ENCODE results near the gene ZNF267. TPM values are rescaled to one million over a fixed set of nuclear protein-coding genes. Genes with fewer than 3 reads are reported as not detected.
"Not testable (repeated sequence)": the region's sequence is repeated elsewhere in the genome, so short reads cannot be mapped to it uniquely, and the experiment has no call there.

The ZNF267 gene
- total RNA-seq, 1 donor from 2014 or later = 4.2 TPM

GRCh38 chr16:31877876-31878642, 4.5 kb downstream of the ZNF267 start:
- Histone ChIP-seq H3K27ac (ENCODE audit: low read depth, low read length) (peak overlapping the region; percentile 9), H3K4me1 (ENCODE audit: control insufficient read depth in 3 of 3, insufficient read depth in 3 of 3, low read length in 3 of 3) (peaks cover 17 to 33% (median 21%) of the 10 kb centered on the region in 3 donors), H3K36me3 (ENCODE audit: control insufficient read depth in 3 of 3, insufficient read depth in 3 of 3, low read length in 3 of 3) (peaks cover 0 to 3% (median 0%) of the 10 kb centered on the region in 3 donors), H3K9ac (ENCODE audit: low read depth in 1 of 3, low read length in 3 of 3) (no peak overlapping the region), H3K4me3 (ENCODE audit: low read length in 3 of 3) (no peak overlapping the region), H3K27me3 (ENCODE audit: control insufficient read depth in 3 of 3, insufficient read depth in 3 of 3, low read length in 3 of 3) (no peaks in the 10 kb centered on the region), H3K9me3 (ENCODE audit: control insufficient read depth in 3 of 3, low read length in 3 of 3) (no peaks in the 10 kb centered on the region)

GRCh38 chr16:31879937-31880321, 6.3 kb downstream of the ZNF267 start:
- Histone ChIP-seq H3K27ac (ENCODE audit: low read depth, low read length) (peak overlapping the region; percentile 12), H3K4me1 (ENCODE audit: control insufficient read depth in 3 of 3, insufficient read depth in 3 of 3, low read length in 3 of 3) (peaks cover 6 to 19% (median 14%) of the 10 kb centered on the region in 3 donors), H3K9me3 (ENCODE audit: control insufficient read depth in 3 of 3, low read length in 3 of 3) (no peaks in the 10 kb centered on the region), H3K36me3 (ENCODE audit: control insufficient read depth in 3 of 3, insufficient read depth in 3 of 3, low read length in 3 of 3) (peaks cover 0 to 3% (median 0%) of the 10 kb centered on the region in 3 donors), H3K9ac (ENCODE audit: low read depth in 1 of 3, low read length in 3 of 3) (no peak overlapping the region), H3K4me3 (ENCODE audit: low read length in 3 of 3) (no peak overlapping the region), H3K27me3 (ENCODE audit: control insufficient read depth in 3 of 3, insufficient read depth in 3 of 3, low read length in 3 of 3) (no peaks in the 10 kb centered on the region)

GRCh38 chr16:31880322-31880979, 6.8 kb downstream of the ZNF267 start:
- Histone ChIP-seq H3K9ac (ENCODE audit: low read depth in 1 of 3, low read length in 3 of 3) (no peak overlapping the region), H3K4me1 (ENCODE audit: control insufficient read depth in 3 of 3, insufficient read depth in 3 of 3, low read length in 3 of 3) (peaks cover 1 to 13% (median 9%) of the 10 kb centered on the region in 3 donors), H3K27me3 (ENCODE audit: control insufficient read depth in 3 of 3, insufficient read depth in 3 of 3, low read length in 3 of 3) (no peaks in the 10 kb centered on the region), H3K36me3 (ENCODE audit: control insufficient read depth in 3 of 3, insufficient read depth in 3 of 3, low read length in 3 of 3) (peaks cover 3 to 5% (median 3%) of the 10 kb centered on the region in 3 donors), H3K27ac (ENCODE audit: low read depth, low read length) (peak overlapping the region; percentile 12), H3K4me3 (ENCODE audit: low read length in 3 of 3) (no peak overlapping the region), H3K9me3 (ENCODE audit: control insufficient read depth in 3 of 3, low read length in 3 of 3) (no peaks in the 10 kb centered on the region)

- H3K4me1 ChIP-seq (ENCODE audit: control insufficient read depth in 3 of 3, insufficient read depth in 3 of 3, low read length in 3 of 3) = no peaks in the 10 kb centered on the region
- no peak overlapping the region for H3K9ac ChIP-seq (ENCODE audit: low read depth in 1 of 3, low read length in 3 of 3)
- no peak overlapping the region for H3K4me3 ChIP-seq (ENCODE audit: low read length in 3 of 3)
- H3K27me3 ChIP-seq (ENCODE audit: control insufficient read depth in 3 of 3, insufficient read depth in 3 of 3, low read length in 3 of 3) = no peaks in the 10 kb centered on the region
- H3K36me3 ChIP-seq (ENCODE audit: control insufficient read depth in 3 of 3, insufficient read depth in 3 of 3, low read length in 3 of 3) = peaks cover 8 to 14% (median 14%) of the 10 kb centered on the region in 3 donors
- H3K9me3 ChIP-seq (ENCODE audit: control insufficient read depth in 3 of 3, low read length in 3 of 3) = no peaks in the 10 kb centered on the region
- no peak overlapping the region for H3K27ac ChIP-seq (ENCODE audit: low read depth, low read length)
These were observed 12.6 kb downstream of the ZNF267 start for GRCh38 chr16:31886227-31886626.

- H3K4me3 ChIP-seq (ENCODE audit: low read length in 3 of 3) = no peak overlapping the region
- H3K27me3 ChIP-seq (ENCODE audit: control insufficient read depth in 3 of 3, insufficient read depth in 3 of 3, low read length in 3 of 3) = no peaks in the 10 kb centered on the region
- H3K9me3 ChIP-seq (ENCODE audit: control insufficient read depth in 3 of 3, low read length in 3 of 3) = no peaks in the 10 kb centered on the region
- no peak overlapping the region for H3K9ac ChIP-seq (ENCODE audit: low read depth in 1 of 3, low read length in 3 of 3)
- H3K4me1 ChIP-seq (ENCODE audit: control insufficient read depth in 3 of 3, insufficient read depth in 3 of 3, low read length in 3 of 3) = no peaks in the 10 kb centered on the region
- H3K36me3 ChIP-seq (ENCODE audit: control insufficient read depth in 3 of 3, insufficient read depth in 3 of 3, low read length in 3 of 3) = peaks cover 8 to 14% (median 14%) of the 10 kb centered on the region in 3 donors
- no peak overlapping the region for H3K27ac ChIP-seq (ENCODE audit: low read depth, low read length)
These were observed 15.1 kb downstream of the ZNF267 start for GRCh38 chr16:31888735-31889134.

- H3K36me3 ChIP-seq (ENCODE audit: control insufficient read depth in 3 of 3, insufficient read depth in 3 of 3, low read length in 3 of 3) = peaks cover 15 to 32% (median 22%) of the 10 kb centered on the region in 3 donors
- not testable (repeated sequence) for H3K9ac ChIP-seq (ENCODE audit: low read depth in 1 of 3, low read length in 3 of 3); H3K27me3 ChIP-seq (ENCODE audit: control insufficient read depth in 3 of 3, insufficient read depth in 3 of 3, low read length in 3 of 3); H3K9me3 ChIP-seq (ENCODE audit: control insufficient read depth in 3 of 3, low read length in 3 of 3); H3K4me1 ChIP-seq (ENCODE audit: control insufficient read depth in 3 of 3, insufficient read depth in 3 of 3, low read length in 3 of 3); H3K4me3 ChIP-seq (ENCODE audit: low read length in 3 of 3); H3K27ac ChIP-seq (ENCODE audit: low read depth, low read length)
These were observed 18.5 kb downstream of the ZNF267 start for GRCh38 chr16:31892111-31892510.

GRCh38 chr16:31893824-31894223, 20.2 kb downstream of the ZNF267 start:
- H3K27ac ChIP-seq (ENCODE audit: low read depth, low read length) = no peak overlapping the region
- no peaks in the 10 kb centered on the region for H3K4me1 ChIP-seq (ENCODE audit: control insufficient read depth in 3 of 3, insufficient read depth in 3 of 3, low read length in 3 of 3)
- no peaks in the 10 kb centered on the region for H3K27me3 ChIP-seq (ENCODE audit: control insufficient read depth in 3 of 3, insufficient read depth in 3 of 3, low read length in 3 of 3)
- H3K4me3 ChIP-seq (ENCODE audit: low read length in 3 of 3) = no peak overlapping the region
- H3K9ac ChIP-seq (ENCODE audit: low read depth in 1 of 3, low read length in 3 of 3) = no peak overlapping the region
- H3K9me3 ChIP-seq (ENCODE audit: control insufficient read depth in 3 of 3, low read length in 3 of 3) = peaks cover 0 to 3% (median 0%) of the 10 kb centered on the region in 3 donors
- H3K36me3 ChIP-seq (ENCODE audit: control insufficient read depth in 3 of 3, insufficient read depth in 3 of 3, low read length in 3 of 3) = peaks cover 15 to 37% (median 24%) of the 10 kb centered on the region in 3 donors

- Histone ChIP-seq H3K27ac (ENCODE audit: low read depth, low read length) (no peak overlapping the region), H3K4me1 (ENCODE audit: control insufficient read depth in 3 of 3, insufficient read depth in 3 of 3, low read length in 3 of 3) (no peaks in the 10 kb centered on the region), H3K27me3 (ENCODE audit: control insufficient read depth in 3 of 3, insufficient read depth in 3 of 3, low read length in 3 of 3) (no peaks in the 10 kb centered on the region), H3K4me3 (ENCODE audit: low read length in 3 of 3) (no peak overlapping the region), H3K36me3 (ENCODE audit: control insufficient read depth in 3 of 3, insufficient read depth in 3 of 3, low read length in 3 of 3) (peaks cover 15 to 29% (median 22%) of the 10 kb centered on the region in 3 donors), H3K9me3 (ENCODE audit: control insufficient read depth in 3 of 3, low read length in 3 of 3) (peaks cover 0 to 3% (median 0%) of the 10 kb centered on the region in 3 donors), H3K9ac (ENCODE audit: low read depth in 1 of 3, low read length in 3 of 3) (no peak overlapping the region)
These were observed 23.7 kb downstream of the ZNF267 start for GRCh38 chr16:31897283-31897682.

GRCh38 chr16:31899505-31899904, 25.9 kb downstream of the ZNF267 start:
- Histone ChIP-seq H3K27me3 (ENCODE audit: control insufficient read depth in 3 of 3, insufficient read depth in 3 of 3, low read length in 3 of 3) (no peaks in the 10 kb centered on the region), H3K9me3 (ENCODE audit: control insufficient read depth in 3 of 3, low read length in 3 of 3) (peaks cover 0 to 3% (median 0%) of the 10 kb centered on the region in 3 donors), H3K27ac (ENCODE audit: low read depth, low read length) (no peak overlapping the region), H3K4me3 (ENCODE audit: low read length in 3 of 3) (no peak overlapping the region), H3K9ac (ENCODE audit: low read depth in 1 of 3, low read length in 3 of 3) (no peak overlapping the region), H3K4me1 (ENCODE audit: control insufficient read depth in 3 of 3, insufficient read depth in 3 of 3, low read length in 3 of 3) (no peaks in the 10 kb centered on the region), H3K36me3 (ENCODE audit: control insufficient read depth in 3 of 3, insufficient read depth in 3 of 3, low read length in 3 of 3) (peaks cover 13 to 25% (median 18%) of the 10 kb centered on the region in 3 donors)

- H3K9me3 ChIP-seq (ENCODE audit: control insufficient read depth in 3 of 3, low read length in 3 of 3) = not testable (repeated sequence)
These were observed 31.0 kb downstream of the ZNF267 start for GRCh38 chr16:31904571-31904970.

More at GRCh38 chr16:31904571-31904970, 31.0 kb downstream of the ZNF267 start:
- H3K27ac ChIP-seq (ENCODE audit: low read depth, low read length); H3K9ac ChIP-seq (ENCODE audit: low read depth in 1 of 3, low read length in 3 of 3); H3K4me1 ChIP-seq (ENCODE audit: control insufficient read depth in 3 of 3, insufficient read depth in 3 of 3, low read length in 3 of 3); H3K27me3 ChIP-seq (ENCODE audit: control insufficient read depth in 3 of 3, insufficient read depth in 3 of 3, low read length in 3 of 3); H3K36me3 ChIP-seq (ENCODE audit: control insufficient read depth in 3 of 3, insufficient read depth in 3 of 3, low read length in 3 of 3); H3K4me3 ChIP-seq (ENCODE audit: low read length in 3 of 3): not testable (repeated sequence)

Data from skeletal muscle tissue (tissue), 4 donors.